Measurements from ENCODE around the gene MPND.
"Not testable (repeated sequence)": the region's sequence is repeated elsewhere in the genome, so short reads cannot be mapped to it uniquely, and the experiment has no call there.

MPND gene

DNA sequence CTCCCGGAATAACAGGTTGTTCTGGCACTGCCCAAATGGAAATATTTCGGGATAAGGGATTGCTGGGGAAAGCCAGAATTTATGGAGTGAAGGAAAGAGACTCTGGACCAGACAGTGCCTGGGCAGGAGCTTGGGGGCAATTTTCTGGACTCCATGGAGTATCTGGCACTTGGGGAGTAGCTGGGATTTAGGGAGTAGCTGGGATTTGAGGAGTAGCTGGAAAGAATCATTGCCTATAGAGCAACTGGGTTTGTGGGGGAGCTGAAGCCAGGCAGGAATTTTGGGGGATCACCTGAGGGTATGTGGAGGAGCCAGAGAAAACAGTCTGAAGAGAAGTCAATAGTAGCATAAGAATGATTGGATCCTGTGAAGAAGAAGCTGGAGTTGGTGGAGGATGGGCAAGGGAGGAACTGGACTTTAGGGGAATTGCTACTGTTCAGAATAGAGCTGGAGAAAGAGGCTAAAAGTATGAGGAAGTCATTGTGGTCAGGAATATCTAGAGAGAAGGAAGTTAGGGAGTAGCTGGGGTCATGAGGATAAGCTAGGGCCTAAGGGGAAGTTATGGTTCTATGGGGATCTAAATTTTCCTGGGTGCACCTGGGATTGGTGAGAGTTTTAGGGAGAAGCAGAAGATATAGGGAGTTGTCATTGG lies 24.2 kb upstream of the MPND start:
- FAIRE-seq (no peak), DNase-seq (ENCODE audit: insufficient read length, low spot score) (no peak)

DNA sequence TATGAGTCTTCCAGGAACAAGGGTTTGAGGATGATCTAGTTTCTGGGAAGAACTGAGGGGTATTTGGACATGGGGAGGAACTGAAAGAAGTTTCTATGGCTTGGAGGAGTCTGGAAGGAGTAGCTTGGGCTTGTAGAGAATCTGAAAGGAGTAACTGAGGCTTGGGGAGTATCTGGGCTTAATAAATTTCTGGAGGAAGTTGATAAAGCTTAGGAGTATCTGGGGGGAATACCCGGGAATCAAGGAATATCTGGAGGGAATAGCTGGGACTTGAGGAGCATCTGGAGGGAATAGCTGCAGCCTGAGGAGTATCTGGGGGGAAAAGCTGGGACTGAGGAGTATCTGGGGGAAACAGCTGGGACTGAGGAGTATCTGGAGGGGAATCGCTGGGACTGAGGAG lies 22.9 kb upstream of the MPND start:
- FAIRE-seq (no peak), DNase-seq (ENCODE audit: insufficient read length, low spot score) (no peak)

DNA sequence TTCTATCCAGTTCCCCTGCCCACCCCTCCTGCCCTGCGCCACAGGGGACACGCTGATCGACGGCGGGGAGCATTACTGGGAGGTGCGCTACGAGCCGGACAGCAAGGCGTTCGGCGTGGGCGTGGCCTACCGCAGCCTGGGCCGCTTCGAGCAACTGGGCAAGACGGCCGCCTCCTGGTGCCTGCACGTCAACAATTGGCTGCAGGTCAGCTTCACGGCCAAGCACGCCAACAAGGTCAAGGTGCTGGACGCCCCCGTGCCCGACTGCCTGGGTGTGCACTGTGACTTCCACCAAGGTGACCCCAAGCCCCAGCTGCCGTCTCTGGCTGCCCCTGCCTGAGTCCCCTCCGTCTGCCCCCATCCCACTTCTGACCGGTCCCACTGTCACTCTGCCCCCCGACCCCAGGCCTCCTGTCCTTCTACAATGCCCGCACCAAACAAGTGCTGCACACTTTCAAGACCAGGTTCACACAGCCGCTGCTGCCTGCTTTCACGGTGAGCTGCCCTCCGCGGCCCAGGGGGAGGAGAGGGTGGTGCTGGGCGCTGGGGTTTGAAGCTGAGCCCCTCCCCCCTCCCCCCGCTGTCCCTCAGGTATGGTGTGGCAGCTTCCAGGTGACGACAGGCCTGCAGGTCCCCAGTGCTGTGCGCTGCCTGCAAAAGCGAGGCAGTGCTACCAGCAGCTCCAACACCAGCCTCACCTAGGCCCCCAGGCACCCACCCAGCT lies 20.3 kb upstream of the MPND start:
- FAIRE-seq: no peak
- DNase-seq (ENCODE audit: insufficient read length, low spot score): no peak

DNA sequence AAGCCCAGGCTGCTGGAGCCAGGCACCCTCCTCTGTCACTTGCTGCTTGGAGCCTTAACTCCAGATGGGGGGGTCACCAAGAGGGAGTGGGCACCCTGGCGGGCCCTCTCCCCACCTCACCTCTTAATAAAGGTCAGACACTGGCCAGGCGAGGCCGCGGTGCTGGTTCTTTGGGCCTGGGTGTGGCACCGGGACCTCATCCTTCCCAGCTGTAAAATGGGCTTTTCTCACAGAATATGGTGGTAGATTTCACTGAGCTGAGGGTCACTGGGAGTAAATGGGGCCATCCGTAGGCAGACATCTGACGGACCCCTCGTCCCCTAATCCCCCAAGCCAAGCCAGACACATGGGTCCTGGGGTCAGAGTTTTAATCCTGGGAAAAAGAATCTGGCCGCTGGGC lies 19.7 kb upstream of the MPND start:
- FAIRE-seq (no peak), DNase-seq (ENCODE audit: insufficient read length, low spot score) (no peak)

DNA sequence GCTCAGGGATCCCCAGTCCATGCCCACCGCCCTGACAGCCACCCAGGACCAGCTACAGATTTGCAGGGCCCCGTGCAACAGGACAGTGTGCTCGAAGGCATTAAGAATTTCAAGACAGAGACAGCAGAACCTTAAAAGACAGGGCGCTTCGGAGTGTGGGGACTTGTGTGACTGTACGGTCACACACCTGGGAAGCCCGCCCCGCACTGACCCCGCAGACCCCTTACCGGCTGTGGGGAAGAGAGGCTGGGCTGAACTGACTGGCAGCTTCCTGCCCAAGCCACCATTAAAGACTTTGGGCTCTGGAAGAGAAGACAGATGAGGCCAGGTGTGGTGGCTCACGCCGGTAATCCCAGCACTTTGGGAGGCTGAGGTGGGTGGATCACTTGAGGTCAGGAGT lies 19.1 kb upstream of the MPND start:
- no peak for FAIRE-seq
- DNase-seq (ENCODE audit: insufficient read length, low spot score): no peak

DNA sequence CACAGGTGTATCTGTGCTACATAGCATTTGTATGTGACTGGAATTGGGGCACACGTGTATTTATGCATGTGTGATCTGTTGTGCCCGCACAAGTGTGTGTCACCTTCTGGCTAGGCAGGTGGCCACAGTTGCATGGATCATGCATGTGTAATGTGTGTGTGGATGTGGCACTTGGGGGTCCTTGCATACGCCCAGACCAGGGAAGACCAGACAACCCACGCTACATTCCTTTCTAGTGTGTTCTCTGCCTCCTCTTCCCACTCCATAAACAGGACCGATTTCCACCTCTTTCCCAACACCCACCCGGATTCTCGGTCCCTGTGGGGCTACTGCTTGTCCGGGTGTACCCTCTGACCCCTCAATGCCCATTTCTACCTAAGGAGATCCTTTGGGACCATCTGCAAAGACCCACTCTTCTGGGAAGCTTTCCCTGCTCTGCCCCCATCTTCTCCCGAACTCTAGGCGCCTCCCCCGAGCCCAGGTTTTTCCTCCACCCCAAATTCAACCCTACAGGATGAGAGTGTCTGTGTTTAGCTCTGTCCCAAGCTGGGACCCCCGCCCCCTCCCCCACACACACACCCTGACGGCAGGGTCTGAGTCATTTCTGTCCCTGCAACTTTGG lies 17.0 kb upstream of the MPND start:
- DNase-seq (ENCODE audit: insufficient read length, low spot score) (no peak), FAIRE-seq (no peak)

DNA sequence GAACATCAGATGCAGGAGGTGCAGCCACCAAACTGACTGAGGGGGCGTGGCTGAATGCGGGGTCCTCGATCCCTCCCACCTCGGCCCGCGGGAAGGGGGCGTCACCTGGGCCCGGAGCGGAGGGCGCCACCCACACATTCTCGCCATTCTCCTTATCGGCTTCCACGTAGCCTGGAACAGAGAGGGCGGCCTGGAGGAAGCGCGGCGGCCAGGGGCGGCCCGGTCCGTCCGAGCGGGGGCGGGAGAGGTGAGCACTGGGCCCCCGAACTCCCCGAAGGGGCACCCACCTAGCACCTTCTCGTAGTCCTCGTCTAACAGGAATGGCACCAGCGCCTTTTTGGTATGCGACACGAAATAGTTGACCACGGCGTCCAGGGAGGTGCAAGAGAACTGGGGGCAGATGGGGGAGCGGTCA lies 16.5 kb upstream of the MPND start:
- DNase-seq (ENCODE audit: insufficient read length, low spot score) (no peak), FAIRE-seq (no peak)

DNA sequence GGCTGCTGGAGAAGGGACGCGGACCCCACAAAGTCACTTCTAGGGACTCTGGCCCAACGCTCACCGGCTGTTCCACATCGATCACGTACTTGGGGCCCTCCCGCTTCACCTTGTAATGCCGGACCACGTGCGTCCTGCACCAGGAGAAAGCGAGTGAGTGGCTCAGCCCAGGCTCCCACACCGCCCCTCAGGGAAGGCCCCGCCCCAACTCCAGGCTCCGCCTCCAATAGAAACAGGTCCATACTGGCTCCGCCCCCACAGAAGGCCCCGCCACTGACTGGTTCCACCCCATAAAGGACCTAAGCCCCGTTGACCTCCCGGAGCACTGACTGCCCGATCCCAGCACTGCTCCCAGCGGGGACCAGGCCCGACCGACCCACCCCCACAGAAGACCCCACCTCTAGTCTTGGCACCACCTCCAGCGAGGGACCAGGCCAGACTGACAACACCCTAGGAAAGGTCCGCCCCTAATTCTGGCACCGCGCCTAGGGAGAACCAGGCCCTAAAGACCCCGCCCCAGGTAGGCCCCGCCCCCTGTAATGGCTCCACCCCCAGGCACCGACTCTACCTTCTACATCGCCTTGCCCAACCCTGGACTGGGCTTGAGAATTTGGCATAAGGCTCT lies 16.0 kb upstream of the MPND start:
- FAIRE-seq (peak; percentile 77), DNase-seq (ENCODE audit: insufficient read length, low spot score) (no peak)

DNA sequence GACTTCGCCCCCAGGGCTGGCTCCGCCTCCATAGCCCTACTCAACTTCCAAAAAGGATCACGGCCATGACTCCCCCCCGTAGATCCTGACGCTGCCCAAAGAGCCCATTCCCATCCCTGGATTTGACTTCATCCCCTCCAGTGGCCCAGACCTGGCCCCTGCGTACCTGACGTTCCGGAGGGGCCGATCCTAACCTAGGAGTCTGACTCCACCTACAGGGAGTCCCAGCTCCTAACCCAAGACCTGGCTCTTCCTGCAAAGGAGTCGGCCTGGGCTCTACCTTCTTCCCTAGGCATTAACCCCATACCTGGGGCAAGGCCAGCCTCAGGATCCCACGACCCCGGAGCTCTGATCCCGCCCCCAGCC lies 15.5 kb upstream of the MPND start:
- FAIRE-seq (no peak), DNase-seq (ENCODE audit: insufficient read length, low spot score) (no peak)

DNA sequence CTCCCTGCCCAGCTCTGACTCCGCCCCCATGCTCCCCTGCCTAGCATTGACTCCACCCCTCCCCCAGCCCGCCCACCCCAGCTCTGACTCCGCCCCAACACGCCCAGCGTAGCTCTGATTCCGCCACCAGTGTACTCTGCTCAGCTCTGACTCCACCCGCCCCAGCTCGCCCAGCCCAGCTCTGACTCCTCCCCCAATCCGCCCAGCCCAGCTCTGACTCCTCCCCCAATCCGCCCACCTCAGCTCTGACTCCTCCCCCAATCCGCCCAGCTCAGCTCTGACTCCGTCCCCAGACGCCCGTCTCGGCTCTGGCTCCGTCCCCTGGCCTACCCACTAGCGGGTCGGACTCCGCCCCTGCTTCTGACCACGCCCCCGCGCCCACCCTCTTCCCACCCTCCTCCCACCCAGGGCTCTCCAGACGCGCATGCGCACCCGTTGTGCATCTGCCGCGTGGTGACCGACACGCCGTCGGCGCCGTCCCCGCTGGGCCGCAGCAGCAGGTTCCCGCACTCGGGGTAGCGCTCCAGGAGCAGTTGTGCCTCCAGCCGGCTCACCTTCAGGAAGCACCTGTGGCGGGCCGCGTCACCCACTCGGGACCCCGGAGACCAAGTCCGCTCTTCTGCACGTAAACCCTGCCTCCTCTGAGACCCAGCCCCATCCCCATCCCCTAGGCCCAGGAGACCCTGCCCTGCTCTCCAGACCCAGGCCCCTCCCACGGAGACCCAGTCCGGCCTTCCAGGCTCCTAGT lies 14.9 kb upstream of the MPND start:
- peak; percentile 88 for DNase-seq (ENCODE audit: insufficient read length, low spot score)
- FAIRE-seq: peak; percentile 97

DNA sequence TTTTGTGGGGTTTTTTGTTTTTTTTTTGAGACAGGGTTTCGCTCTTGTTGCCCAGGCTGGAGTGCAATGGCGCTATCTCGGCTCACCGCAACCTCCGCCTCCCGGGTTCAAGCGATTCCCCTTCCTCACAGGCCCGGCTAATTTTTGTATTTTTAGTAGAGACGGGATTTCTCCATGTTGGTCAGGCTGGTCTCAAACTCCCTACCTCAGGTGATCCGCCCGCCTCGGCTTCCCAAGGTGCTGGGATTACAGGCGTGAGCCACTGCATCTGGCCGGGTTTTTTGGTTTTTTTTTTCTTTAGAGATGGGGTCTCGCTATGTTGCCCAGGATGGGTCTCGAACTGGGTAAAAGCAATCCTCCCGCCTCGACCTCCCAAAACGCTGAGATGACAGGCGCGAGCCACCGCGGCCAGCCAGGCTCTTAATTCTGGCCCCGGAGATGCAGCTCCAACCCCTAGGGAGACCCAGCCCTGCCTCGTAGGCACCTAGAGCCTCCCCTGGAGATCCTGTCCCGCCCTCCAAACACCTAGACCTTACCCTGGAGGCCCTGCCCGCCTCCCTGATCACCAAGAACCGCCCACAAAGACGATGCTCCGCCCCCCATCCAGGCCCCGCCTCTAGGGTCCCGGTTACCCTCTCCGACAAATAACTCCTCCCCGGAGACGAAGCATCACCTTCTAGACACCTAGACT lies 14.2 kb upstream of the MPND start:
- peak; percentile 91 for FAIRE-seq
- not testable (repeated sequence) for DNase-seq (ENCODE audit: insufficient read length, low spot score)

DNA sequence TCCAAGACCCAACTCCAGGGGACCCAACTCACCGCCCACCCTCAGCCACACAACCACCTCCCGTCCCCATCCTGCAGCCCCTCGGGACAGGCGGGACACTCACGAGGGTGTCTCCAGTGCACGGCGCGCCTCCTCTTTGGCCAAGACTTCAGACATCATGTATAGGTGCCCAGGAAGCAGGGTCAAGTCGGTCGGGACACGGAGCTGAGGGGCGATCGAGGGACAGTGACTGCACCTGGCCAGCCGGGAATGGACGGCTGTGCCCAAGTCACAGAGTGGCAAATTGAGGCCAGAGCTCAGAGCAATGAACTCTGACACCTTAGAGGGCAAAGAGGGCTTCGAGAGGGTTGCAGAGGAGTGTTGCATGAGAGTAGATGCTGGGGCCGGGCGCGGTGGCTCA lies 13.5 kb upstream of the MPND start:
- FAIRE-seq: no peak
- no peak for DNase-seq (ENCODE audit: insufficient read length, low spot score)

DNA sequence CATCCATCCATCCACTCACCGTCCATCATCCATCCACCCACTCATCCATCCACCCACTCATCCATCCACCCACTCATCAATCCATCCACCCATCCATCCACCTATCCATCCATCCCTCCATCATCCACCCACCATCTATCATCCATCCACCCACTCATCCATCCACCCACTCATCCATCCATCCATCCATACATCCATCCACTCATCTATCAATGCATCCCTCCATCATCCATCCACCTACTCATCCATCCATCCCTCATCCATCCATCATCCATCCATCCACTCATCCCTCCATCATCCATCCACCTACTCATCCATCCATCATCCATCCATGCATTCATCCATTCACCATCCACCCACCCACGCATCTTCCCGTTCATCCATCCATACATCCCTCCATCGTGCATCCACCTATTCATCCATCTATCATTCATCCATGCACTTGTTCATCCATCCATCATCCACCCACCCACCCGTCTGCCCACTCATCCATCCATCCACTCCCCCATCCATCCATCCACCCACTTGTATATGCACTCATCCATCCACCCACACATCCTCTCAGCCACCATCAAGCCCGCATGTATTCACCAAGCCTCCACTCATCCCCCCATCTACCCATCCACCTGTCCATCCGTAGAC lies 8.3 kb upstream of the MPND start:
- DNase-seq (ENCODE audit: insufficient read length, low spot score) (no peak), FAIRE-seq (no peak)

DNA sequence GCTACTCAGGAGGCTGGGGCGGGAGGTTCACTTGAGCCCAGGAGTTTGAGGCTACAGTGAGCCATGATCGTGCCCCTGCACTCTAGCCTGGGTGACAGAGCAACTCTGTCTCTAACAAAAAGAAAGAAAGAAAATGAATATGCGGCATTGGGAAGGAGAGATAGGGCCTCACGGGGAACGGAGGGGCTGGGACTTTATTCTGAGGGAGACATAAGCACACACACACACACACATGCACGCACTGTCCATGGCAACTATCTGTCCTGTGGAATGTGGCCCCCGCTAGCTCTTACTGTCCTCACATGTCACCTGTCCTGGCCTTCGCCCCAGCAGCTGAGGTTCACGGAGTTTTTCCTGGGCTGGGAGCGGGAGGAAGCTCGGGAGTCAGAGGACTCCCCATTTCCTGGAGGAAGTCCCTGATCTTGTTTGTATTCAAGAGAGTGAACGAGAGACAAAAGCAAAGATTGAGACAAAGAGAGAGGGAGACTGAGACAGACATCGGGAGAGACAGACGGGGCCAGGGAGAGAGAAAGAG lies 5.4 kb upstream of the MPND start:
- FAIRE-seq: peak; percentile 53
- DNase-seq (ENCODE audit: insufficient read length, low spot score): no peak

DNA sequence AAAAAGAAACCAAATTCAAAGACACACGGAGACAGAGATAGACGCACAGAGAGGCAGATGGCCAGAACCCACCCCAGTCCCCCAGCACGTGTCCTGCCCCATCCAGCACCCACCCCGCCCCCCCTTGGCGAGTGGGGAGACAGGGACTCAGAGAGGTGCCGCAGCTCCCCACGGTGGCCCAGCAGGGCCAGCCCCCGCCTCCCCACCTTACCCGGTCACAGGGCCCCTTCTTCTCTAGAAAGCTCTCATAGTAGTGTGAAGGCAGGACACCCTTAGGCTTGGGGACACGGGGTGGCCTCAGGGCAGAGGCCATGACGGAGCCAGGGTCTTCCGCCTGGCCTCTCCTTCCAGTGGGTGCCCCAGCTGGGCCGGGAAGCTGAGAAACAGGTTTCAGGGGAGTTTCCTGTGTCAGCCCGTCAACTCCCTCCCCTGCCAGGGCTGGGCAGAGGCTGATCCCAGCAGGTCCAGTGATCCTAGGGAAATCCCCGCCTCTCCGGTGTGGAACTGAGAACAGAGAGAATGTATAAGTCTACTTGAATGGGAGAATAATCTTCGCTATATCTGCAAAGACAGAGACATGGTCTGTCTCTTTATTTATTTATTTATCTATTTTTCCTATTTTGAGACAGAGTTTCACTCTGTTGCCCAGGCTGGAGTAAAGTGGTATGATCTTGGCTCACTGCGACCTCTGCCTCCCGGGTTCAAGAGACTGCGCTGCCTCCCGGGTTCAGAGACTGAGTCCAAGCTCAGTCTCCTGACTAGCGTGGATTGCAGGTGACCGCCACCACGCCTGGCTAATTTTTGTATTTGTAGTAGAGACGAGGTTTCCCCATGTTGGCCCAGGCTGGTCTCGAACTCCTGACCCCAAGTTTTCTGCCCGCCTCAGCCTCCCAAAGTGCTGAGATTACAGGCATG lies 4.7 kb upstream of the MPND start, which contains the start of gene STAP2:
STAP2 (minus strand) TSS at position 387 of the 915 bp plus-strand sequence; CDS start at position 313, 74 bp downstream.
- FAIRE-seq (peak; percentile 49), DNase-seq (ENCODE audit: insufficient read length, low spot score) (peak; percentile 13)

DNA sequence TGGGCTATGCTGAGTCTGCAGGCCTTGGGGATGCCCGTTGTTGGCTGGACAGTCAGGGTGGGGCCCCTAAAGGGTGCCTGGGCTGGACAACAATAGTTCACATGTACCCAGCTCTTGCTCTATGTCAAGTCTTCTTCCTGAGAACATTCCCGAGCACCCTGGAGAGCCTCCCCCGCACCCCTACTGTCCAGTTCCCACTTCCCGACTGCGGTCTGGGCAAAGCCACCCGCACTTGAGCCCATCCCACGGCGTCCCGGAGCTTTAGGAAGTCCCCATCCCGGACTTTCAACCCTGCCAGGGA lies 1.1 kb upstream of the MPND start:
- no peak for DNase-seq (ENCODE audit: insufficient read length, low spot score)
- FAIRE-seq: no peak

DNA sequence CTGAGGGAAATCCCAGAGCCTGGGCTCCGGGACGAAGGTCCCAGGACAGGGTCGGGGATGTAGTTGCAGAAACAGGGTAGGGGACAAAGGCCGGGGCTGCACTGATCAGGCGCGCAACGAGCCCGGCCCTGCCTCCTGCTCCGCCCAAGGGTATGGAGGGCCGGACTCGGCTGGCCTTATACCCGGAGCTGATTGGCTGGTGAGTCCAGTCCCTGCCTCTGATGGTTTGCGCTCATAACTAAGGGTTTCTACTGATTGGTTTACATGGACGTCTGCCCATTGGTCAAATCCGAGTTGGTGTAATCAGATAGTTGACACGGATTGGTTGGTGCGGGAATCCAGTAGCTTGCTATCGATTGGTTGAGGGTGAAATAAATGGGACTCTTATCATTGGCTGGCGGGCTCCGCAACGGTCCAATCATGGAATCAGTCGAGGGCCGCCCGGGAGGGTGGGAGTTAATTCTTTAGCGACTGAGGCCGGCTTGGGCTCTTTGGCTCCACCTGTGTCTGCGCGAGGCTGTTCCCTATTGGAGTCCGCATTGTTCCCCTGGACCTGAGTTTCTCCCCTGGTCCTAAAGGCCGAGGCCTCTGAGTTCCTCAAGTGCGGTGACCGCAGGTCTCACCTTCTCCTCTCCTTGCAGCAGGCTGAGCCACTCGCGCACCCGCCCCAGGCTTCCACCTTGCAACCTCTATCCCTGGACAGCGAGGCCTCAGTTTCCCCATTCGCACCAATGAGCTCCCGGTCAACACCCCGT lies 570 bp upstream of the MPND start:
- FAIRE-seq: peak; percentile 99

More for the DNA sequence above, 570 bp upstream of the MPND start:
- peak; percentile 89 for DNase-seq (ENCODE audit: insufficient read length, low spot score)

Data from GM19239 (cell line).